Keratinocyte (primary cell): Measurements from ENCODE around the gene EXOC8. TPM values are rescaled to one million over a fixed set of nuclear protein-coding genes. Genes with fewer than 3 reads are reported as not detected.
A peak's percentile ranks its signal among the peaks of the same experiment; 100 is the strongest.

ENCODE experiments used
- DNase-seq: peaks from one replicate; pipeline ENCODE4 v3.0.0-alpha.2; 2011; ENCODE audit warnings: low read depth, missing footprints, low spot score
- FAIRE-seq: peaks from 2 replicates; lab custom pipeline; 2011; peaks lifted over from hg19 to GRCh38; lab: Jason Lieb, UNC
- H2AFZ ChIP-seq: 2 replicates; pipeline ENCODE4 v1.6.0; 2012; ENCODE audit warnings: low read length, control low read depth, inconsistent platforms; ENCODE audit not compliant: control insufficient read depth
- H3K27ac ChIP-seq: 2 replicates; pipeline ENCODE4 v1.5.1; 2011; ENCODE audit warnings: low read length; ENCODE audit not compliant: control insufficient read depth, insufficient read depth
- H3K27me3 ChIP-seq: 3 replicates; pipeline ENCODE4 v1.6.0; 2011; ENCODE audit warnings: low read length; ENCODE audit not compliant: control insufficient read depth, insufficient read depth; ENCODE audit errors: extremely low read depth
- H3K36me3 ChIP-seq, 2 experiments: 2 replicates in 1 of 2; 3 replicates in 1 of 2; pipeline ENCODE4 v1.5.1; 2011; ENCODE audit warnings: low read length in 2 of 2, mild to moderate bottlenecking in 1 of 2; ENCODE audit not compliant: control insufficient read depth in 2 of 2, insufficient read depth in 2 of 2; ENCODE audit errors: extremely low read depth in 1 of 2
- H3K4me1 ChIP-seq: 3 replicates; pipeline ENCODE4 v1.5.1; 2011; ENCODE audit warnings: low read length; ENCODE audit not compliant: control insufficient read depth, insufficient read depth; ENCODE audit errors: extremely low read depth
- H3K4me2 ChIP-seq: 3 replicates; pipeline ENCODE4 v1.6.0; 2011; ENCODE audit warnings: low read depth, low read length; ENCODE audit not compliant: control insufficient read depth, insufficient read depth; ENCODE audit errors: extremely low read depth
- H3K4me3 ChIP-seq, 3 experiments: fragments of 200-600 bp in 1 of 3; sonication (generic) in 1 of 3; 2 replicates in 2 of 3; 3 replicates in 1 of 3; pipeline ENCODE4 v1.5.1; 2011 to 2016; ENCODE audit warnings: low read length in 3 of 3, mild to moderate bottlenecking in 3 of 3, control low read depth in 2 of 3, inconsistent platforms in 1 of 3, low read depth in 1 of 3, mixed read lengths in 1 of 3, mixed run types in 1 of 3, moderate library complexity in 1 of 3; ENCODE audit not compliant: control insufficient read depth in 2 of 3, insufficient read depth in 2 of 3; ENCODE audit errors: extremely low read depth in 1 of 3
- H3K79me2 ChIP-seq: 2 replicates; pipeline ENCODE4 v1.6.0; 2012; ENCODE audit warnings: low read length; ENCODE audit not compliant: control insufficient read depth, insufficient read depth
- H3K9ac ChIP-seq: 3 replicates; pipeline ENCODE4 v1.6.0; 2011; ENCODE audit warnings: low read length; ENCODE audit not compliant: control insufficient read depth, insufficient read depth; ENCODE audit errors: extremely low read depth
- H3K9me1 ChIP-seq: 3 replicates; pipeline ENCODE4 v1.6.0; 2011; ENCODE audit warnings: low read length; ENCODE audit not compliant: control insufficient read depth, insufficient read depth; ENCODE audit errors: extremely low read depth
- H3K9me3 ChIP-seq: 2 replicates; pipeline ENCODE4 v1.5.1; 2012; ENCODE audit warnings: low read depth, low read length; ENCODE audit not compliant: control insufficient read depth
- H4K20me1 ChIP-seq: 3 replicates; pipeline ENCODE4 v1.6.0; 2011; ENCODE audit warnings: low read length; ENCODE audit not compliant: control insufficient read depth, insufficient read depth; ENCODE audit errors: extremely low read depth
- CTCF ChIP-seq, 3 experiments: IDR thresholded peaks in 1 of 3; conservative IDR thresholded peaks in 1 of 3; optimal IDR thresholded peaks in 1 of 3; 2 replicates in 2 of 3; 3 replicates in 1 of 3; pipeline versions ENCODE3 to v1.5.1; 2011; ENCODE audit warnings: low read length in 3 of 3, mild to moderate bottlenecking in 3 of 3, moderate library complexity in 2 of 3, control low read depth in 1 of 3, inconsistent platforms in 1 of 3; ENCODE audit not compliant: insufficient read depth in 2 of 3; ENCODE audit errors: extremely low read depth in 1 of 3
- EZH2 ChIP-seq: IDR thresholded peaks from one replicate; pipeline ENCODE4 v1.6.1; 2012; ENCODE audit warnings: inconsistent platforms, mild to moderate bottlenecking, low read length, moderate library complexity
- dilution Hi-C: fragments of 300-500 bp; cut with MboI; formaldehyde crosslinking; loops from one replicate; pipeline ENCODE4 v1.7.0; 2020; ENCODE audit warnings: low sequenced_read_pairs; ENCODE audit not compliant: extremely low pct_ligation_motif_present
- polyA plus RNA-seq, 5 experiments: library from polyadenylated mRNA; depleted of rRNA in 3 of 5; stranded (reverse) in 3 of 5; stranded (forward) in 1 of 5; unstranded in 1 of 5; fragments of >200 nt; gene quantifications; 1 replicate in 1 of 5; 2 replicates in 3 of 5; 3 replicates in 1 of 5; pipeline versions ENCODE4 v1.2.1 to v1.2.3, GENCODE V29; 2011 to 2012; ENCODE audit warnings: missing spikeins in 2 of 5, low read depth in 1 of 5, low replicate concordance in 1 of 5

EXOC8 gene
- polyA plus RNA-seq, 1 donor (not counting 4 experiments of a cell fraction or from before 2014, with no cell fraction given) = 6.9 TPM

- Histone ChIP-seq H3K36me3 (peaks cover 1 to 3% of the 10 kb centered on the region in 2 experiments), H3K4me3 (no peak overlapping the region), H3K9me1 (no peaks in the 10 kb centered on the region), H3K4me2 (no peak overlapping the region), H3K79me2 (peaks cover 23% of the 10 kb centered on the region), H3K9ac (no peak overlapping the region), H3K27me3 (no peaks in the 10 kb centered on the region), H3K9me3 (no peaks in the 10 kb centered on the region), H2AFZ (no peak overlapping the region), H4K20me1 (no peaks in the 10 kb centered on the region), H3K4me1 (peaks cover 10% of the 10 kb centered on the region), H3K27ac (no peak overlapping the region)
- dilution Hi-C loops = no loop called here
- TF ChIP-seq EZH2 (no peak), CTCF (optimal IDR thresholded peaks at IDR 0.05 in 1 of 3, IDR thresholded peaks at IDR 0.05 in 1 of 3, conservative IDR thresholded peaks at IDR 0.05 in 1 of 3; ENCODE audit: extremely low read depth in 1 of 3, insufficient read depth in 2 of 3, low read length in 3 of 3) (no peak)
- FAIRE-seq = no peak
- no peak for DNase-seq
These were observed 34.8 kb upstream of the EXOC8 start for GRCh38 chr1:231372501-231372900.

GRCh38 chr1:231369282-231369681, 31.6 kb upstream of the EXOC8 start:
- Histone ChIP-seq H3K36me3 (peaks cover 3 to 10% of the 10 kb centered on the region in 2 experiments), H3K9ac (no peak overlapping the region), H3K4me3 (no peak overlapping the region), H4K20me1 (no peaks in the 10 kb centered on the region), H3K27me3 (no peaks in the 10 kb centered on the region), H3K79me2 (peaks cover 3% of the 10 kb centered on the region), H2AFZ (no peak overlapping the region), H3K27ac (no peak overlapping the region), H3K9me3 (no peaks in the 10 kb centered on the region), H3K4me1 (no peaks in the 10 kb centered on the region), H3K4me2 (no peak overlapping the region), H3K9me1 (no peaks in the 10 kb centered on the region)
- dilution Hi-C loops = no loop called here
- FAIRE-seq = no peak
- no peak for DNase-seq
- no peak for TF ChIP-seq EZH2
- TF ChIP-seq CTCF (optimal IDR thresholded peaks at IDR 0.05 in 1 of 3, IDR thresholded peaks at IDR 0.05 in 1 of 3, conservative IDR thresholded peaks at IDR 0.05 in 1 of 3; ENCODE audit: extremely low read depth in 1 of 3, insufficient read depth in 2 of 3, low read length in 3 of 3) = peak in 2 of 3 experiments; percentile 6 to 52
